Lung (tissue), 12 donors: ENCODE measurements around the gene LMF2. TPM values are rescaled to one million over a fixed set of nuclear protein-coding genes. Genes with fewer than 3 reads are reported as not detected.

Experiments used
- ATAC-seq: fragments of 200-7000 bp; cut with Tn5 transposase; one replicate; pipeline ENCODE4 v1.9.1; 2020; ENCODE audit warnings: moderate number of reproducible peaks; ENCODE audit not compliant: insufficient read depth, low FRiP score
- DNase-seq, 3 donors: peaks; one replicate each; pipeline ENCODE4 v3.0.0-alpha.2; 2013 to 2017
- H3K27ac ChIP-seq, 2 donors: one replicate each; pipeline ENCODE4 v1.5.1; 2013; ENCODE audit warnings: mild to moderate bottlenecking in 2 of 2, moderate library complexity in 2 of 2, control low read depth in 1 of 2, inconsistent platforms in 1 of 2, low read depth in 1 of 2, low read length in 1 of 2
- H3K27me3 ChIP-seq, 3 donors: one replicate each; pipeline ENCODE4 v1.5.1; 2013; ENCODE audit warnings: low read length in 2 of 3; ENCODE audit not compliant: control insufficient read depth in 3 of 3, insufficient read depth in 3 of 3
- H3K36me3 ChIP-seq, 4 donors: one replicate each; pipeline ENCODE4 v1.5.1; 2013; ENCODE audit warnings: low read length in 4 of 4, mild to moderate bottlenecking in 1 of 4, moderate library complexity in 1 of 4; ENCODE audit not compliant: control insufficient read depth in 4 of 4, insufficient read depth in 4 of 4
- H3K4me1 ChIP-seq, 5 donors: one replicate each; pipeline ENCODE4 v1.5.1; 2013; ENCODE audit warnings: low read length in 5 of 5, mild to moderate bottlenecking in 2 of 5, moderate library complexity in 1 of 5; ENCODE audit not compliant: control insufficient read depth in 5 of 5, insufficient read depth in 5 of 5
- H3K4me3 ChIP-seq: one replicate; pipeline ENCODE4 v1.5.1; 2013; ENCODE audit warnings: mild to moderate bottlenecking, control low read depth, moderate library complexity
- H3K9ac ChIP-seq, 2 donors: one replicate each; pipeline ENCODE4 v1.5.1; 2013; ENCODE audit warnings: low read length in 2 of 2, control low read depth in 1 of 2; ENCODE audit not compliant: insufficient read depth in 1 of 2
- H3K9me3 ChIP-seq, 4 donors: one replicate each; pipeline ENCODE4 v1.5.1; 2013; ENCODE audit warnings: low read length in 3 of 4, mild to moderate bottlenecking in 1 of 4, moderate library complexity in 1 of 4; ENCODE audit not compliant: control insufficient read depth in 4 of 4, insufficient read depth in 3 of 4
- WGBS, 2 donors: extraction: QIAGEN DNeasy Blood & Tissue Kit; methylation state at CpG; one replicate each; pipeline ENCODE4 v1.1.7; 2013; 5-methylcytosine and 5-hydroxymethylcytosine counted together
- polyA plus RNA-seq, 2 donors: library from polyadenylated mRNA; stranded (reverse); fragments of 200-250 nt; gene quantifications; one replicate each; pipeline ENCODE4 v1.2.1, GENCODE V29; 2013
- total RNA-seq, 2 donors: library from RNA; depleted of rRNA in 1 of 2; stranded (reverse); fragments of >200 nt in 1 of 2; gene quantifications; one replicate each; pipeline ENCODE4 v1.2.1, GENCODE V29; 2014 to 2021
- TF ChIP-seq, protein P1 (sequence below): IDR thresholded peaks from 2 replicates; pipeline ENCODE4 v1.5.1; 2012; ENCODE audit warnings: mild to moderate bottlenecking; ENCODE audit errors: control extremely low read depth, extremely low read depth
- donor health status: control.
- donor health status: control.
- donor health status: Bipolar disorder and iron deficiency.
- donor health status: healthy.
- donor health status: DM: yes; HTN: yes; CAD: no.

LMF2 gene
- total and polyA plus RNA-seq, 4 donors: 29.8 to 84.6 (median 50.4) TPM

DNA sequence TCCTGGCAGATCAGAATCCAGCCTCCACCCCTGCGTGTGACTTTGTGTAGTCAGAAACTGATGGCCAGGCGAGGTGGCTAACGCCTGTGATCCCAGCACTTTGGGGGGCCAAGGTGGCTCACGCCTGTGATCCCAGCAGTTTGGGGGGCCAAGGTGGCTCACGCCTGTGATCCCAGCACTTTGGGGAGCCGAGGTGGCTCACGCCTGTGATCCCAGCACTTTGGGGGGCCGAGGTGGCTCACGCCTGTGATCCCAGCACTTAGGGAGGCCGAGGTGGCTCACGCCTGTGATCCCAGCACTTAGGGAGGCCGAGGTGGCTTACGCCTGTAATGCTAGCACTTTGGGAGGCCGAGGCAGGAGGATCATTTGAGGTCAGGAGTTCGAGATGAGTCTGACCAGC lies 5.7 kb upstream of the LMF2 start:
- H3K4me3 ChIP-seq: no peak overlapping the region
- H3K4me1 ChIP-seq: peaks cover 3 to 10% (median 9%) of the 10 kb centered on the region in 5 donors
- H3K27ac ChIP-seq: no peak overlapping the region
- peaks cover 0 to 25% (median 8%) of the 10 kb centered on the region in 4 donors for H3K36me3 ChIP-seq
- no peak overlapping the region for H3K9ac ChIP-seq
- TF ChIP-seq, protein P1, sequence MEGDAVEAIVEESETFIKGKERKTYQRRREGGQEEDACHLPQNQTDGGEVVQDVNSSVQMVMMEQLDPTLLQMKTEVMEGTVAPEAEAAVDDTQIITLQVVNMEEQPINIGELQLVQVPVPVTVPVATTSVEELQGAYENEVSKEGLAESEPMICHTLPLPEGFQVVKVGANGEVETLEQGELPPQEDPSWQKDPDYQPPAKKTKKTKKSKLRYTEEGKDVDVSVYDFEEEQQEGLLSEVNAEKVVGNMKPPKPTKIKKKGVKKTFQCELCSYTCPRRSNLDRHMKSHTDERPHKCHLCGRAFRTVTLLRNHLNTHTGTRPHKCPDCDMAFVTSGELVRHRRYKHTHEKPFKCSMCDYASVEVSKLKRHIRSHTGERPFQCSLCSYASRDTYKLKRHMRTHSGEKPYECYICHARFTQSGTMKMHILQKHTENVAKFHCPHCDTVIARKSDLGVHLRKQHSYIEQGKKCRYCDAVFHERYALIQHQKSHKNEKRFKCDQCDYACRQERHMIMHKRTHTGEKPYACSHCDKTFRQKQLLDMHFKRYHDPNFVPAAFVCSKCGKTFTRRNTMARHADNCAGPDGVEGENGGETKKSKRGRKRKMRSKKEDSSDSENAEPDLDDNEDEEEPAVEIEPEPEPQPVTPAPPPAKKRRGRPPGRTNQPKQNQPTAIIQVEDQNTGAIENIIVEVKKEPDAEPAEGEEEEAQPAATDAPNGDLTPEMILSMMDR: no peak
- DNase-seq: no peak
- H3K9me3 ChIP-seq: no peaks in the 10 kb centered on the region
- 96 to 99% methylated on average over 15 of the region's 15 CpGs for WGBS, 2 donors
- no peak for ATAC-seq
- H3K27me3 ChIP-seq: no peaks in the 10 kb centered on the region

- Histone ChIP-seq H3K9ac (peak overlapping the region in 1 of 2 donors; percentile 86), H3K27me3 (no peaks in the 10 kb centered on the region), H3K4me3 (peak overlapping the region; percentile 90), H3K4me1 (peaks cover 7 to 20% (median 15%) of the 10 kb centered on the region in 5 donors), H3K27ac (peak overlapping the region in 1 of 2 donors; percentile 100), H3K9me3 (no peaks in the 10 kb centered on the region), H3K36me3 (peaks cover 0 to 27% (median 3%) of the 10 kb centered on the region in 4 donors)
- TF ChIP-seq, protein P1: no peak
- no peak for ATAC-seq
- no peak for DNase-seq
- 10 to 33% methylated on average over 3 of the region's 3 CpGs for WGBS, 2 donors
Measured at GRCh38 chr22:50508897-50509296, 1.4 kb upstream of the LMF2 start.

GRCh38 chr22:50507991-50508884 lies 736 bp upstream of the LMF2 start, which contains the start of gene NCAPH2:
TSS of gene NCAPH2 (plus strand) at chr22:50508224. CDS start at chr22:50508338, 114 bp downstream.
- Histone ChIP-seq H3K9ac (peak within 1 kb of the TSS; percentile 61 to 86), H3K27ac (peak within 1 kb of the TSS; percentile 66 to 100), H3K9me3 (no peaks in the 10 kb centered on the region), H3K36me3 (peaks cover 0 to 32% (median 3%) of the 10 kb centered on the region in 4 donors), H3K4me3 (peak within 1 kb of the TSS; percentile 90), H3K27me3 (no peaks in the 10 kb centered on the region), H3K4me1 (peaks cover 7 to 20% (median 15%) of the 10 kb centered on the region in 5 donors)
- TF ChIP-seq, protein P1: no peak
- DNase-seq: peak in 2 of 3 donors; percentile 98 to 99
- 1% methylated on average over 57 to 76 of the region's 76 CpGs for WGBS, 2 donors
- ATAC-seq: peak; percentile 73
